ENCODE measurements around the gene PSME1. TPM values are rescaled to one million over a fixed set of nuclear protein-coding genes. Genes with fewer than 3 reads are reported as not detected.

Gene PSME1
- total RNA-seq, 6 donors from 2014 or later: 56.6 to 206 (median 142) TPM

DNA sequence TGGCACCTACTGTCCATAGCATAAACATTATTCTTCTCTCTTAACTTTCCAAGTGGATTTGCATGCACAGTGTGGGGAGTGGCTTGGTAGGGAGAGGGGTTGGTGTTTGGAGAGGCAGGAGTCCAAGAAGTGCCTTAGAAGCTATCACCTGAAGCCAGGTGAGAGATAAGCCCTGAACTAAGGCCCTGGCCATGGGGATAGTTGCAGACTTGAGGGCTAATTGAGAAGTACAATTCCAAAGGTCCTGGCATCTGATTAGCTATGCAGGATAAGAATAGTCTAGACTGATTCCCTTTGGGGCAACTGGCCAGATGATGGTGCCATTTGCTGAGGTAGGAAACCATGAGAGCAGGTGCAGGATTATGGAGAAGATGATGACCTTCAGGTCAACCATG is 43.9 kb upstream of the PSME1 start:
- Histone ChIP-seq H3K36me3 (no peaks in the 10 kb centered on the region), H3K4me1 (peaks cover 8 to 40% (median 27%) of the 10 kb centered on the region in 4 donors), H3K9me3 (no peaks in the 10 kb centered on the region), H3K27ac (no peak overlapping the region), H3K4me3 (no peak overlapping the region), H3K27me3 (no peaks in the 10 kb centered on the region)
- ATAC-seq (ENCODE audit: low FRiP score in 2 of 2): no peak
- TF ChIP-seq, protein P1, sequence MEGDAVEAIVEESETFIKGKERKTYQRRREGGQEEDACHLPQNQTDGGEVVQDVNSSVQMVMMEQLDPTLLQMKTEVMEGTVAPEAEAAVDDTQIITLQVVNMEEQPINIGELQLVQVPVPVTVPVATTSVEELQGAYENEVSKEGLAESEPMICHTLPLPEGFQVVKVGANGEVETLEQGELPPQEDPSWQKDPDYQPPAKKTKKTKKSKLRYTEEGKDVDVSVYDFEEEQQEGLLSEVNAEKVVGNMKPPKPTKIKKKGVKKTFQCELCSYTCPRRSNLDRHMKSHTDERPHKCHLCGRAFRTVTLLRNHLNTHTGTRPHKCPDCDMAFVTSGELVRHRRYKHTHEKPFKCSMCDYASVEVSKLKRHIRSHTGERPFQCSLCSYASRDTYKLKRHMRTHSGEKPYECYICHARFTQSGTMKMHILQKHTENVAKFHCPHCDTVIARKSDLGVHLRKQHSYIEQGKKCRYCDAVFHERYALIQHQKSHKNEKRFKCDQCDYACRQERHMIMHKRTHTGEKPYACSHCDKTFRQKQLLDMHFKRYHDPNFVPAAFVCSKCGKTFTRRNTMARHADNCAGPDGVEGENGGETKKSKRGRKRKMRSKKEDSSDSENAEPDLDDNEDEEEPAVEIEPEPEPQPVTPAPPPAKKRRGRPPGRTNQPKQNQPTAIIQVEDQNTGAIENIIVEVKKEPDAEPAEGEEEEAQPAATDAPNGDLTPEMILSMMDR (IDR thresholded peaks at IDR 0.05): no peak
- no peak for TF ChIP-seq POLR2AphosphoS5 (IDR thresholded peaks at IDR 0.05)
- no peak for TF ChIP-seq EP300 (IDR thresholded peaks at IDR 0.05)
- TF ChIP-seq POLR2A (IDR thresholded peaks at IDR 0.05): no peak
- peak in 1 of 2 donors; percentile 29 for DNase-seq

DNA sequence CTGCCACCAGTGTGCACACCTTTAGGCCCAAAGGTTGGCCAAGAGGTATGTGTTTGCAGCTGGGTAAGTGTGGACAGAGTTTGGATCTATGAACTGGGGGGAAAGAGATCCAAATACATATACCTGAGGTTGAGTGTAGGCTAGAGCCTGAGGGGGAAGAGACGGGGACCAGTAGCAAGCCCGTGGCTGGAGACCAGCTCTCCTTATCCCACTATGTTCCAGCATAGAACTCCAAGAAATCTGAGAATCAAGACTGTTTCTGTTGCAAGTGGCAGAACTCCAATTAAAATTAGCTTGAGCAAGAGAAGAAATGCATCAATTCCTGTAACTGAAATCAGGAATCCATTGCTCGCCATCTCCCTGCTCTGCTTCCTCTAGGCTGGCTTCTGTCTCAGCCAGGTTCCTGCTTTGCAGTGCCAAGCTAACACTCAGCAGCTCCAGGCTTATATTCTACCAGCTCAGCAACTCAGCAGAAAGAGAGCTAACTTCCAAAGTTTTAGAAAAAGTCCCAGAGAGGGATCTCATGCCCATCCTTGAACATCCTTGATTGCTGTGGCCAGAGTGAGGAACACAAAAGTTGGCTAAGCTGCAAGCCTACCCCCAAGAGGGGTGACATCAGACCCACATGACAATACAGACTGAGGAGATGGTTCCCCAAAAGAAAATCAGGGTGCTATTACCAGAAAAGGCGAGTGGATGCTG is 43.3 kb upstream of the PSME1 start:
- Histone ChIP-seq H3K4me3 (no peak overlapping the region), H3K4me1 (peaks cover 8 to 40% (median 27%) of the 10 kb centered on the region in 4 donors), H3K27me3 (no peaks in the 10 kb centered on the region), H3K36me3 (peaks cover 0 to under 1% (median 0%) of the 10 kb centered on the region in 4 donors), H3K9me3 (no peaks in the 10 kb centered on the region), H3K27ac (peak overlapping the region in 3 of 4 donors; percentile 97 to 98 (median 98))
- ATAC-seq (ENCODE audit: low FRiP score in 2 of 2) (no peak), DNase-seq (no peak)
- TF ChIP-seq POLR2A (IDR thresholded peaks at IDR 0.05) (no peak), EP300 (IDR thresholded peaks at IDR 0.05) (no peak), POLR2AphosphoS5 (IDR thresholded peaks at IDR 0.05) (no peak)
- TF ChIP-seq, protein P1 (IDR thresholded peaks at IDR 0.05): no peak
- WGBS, 2 donors: 81 to 85% methylated on average over 4 of the region's 4 CpGs

DNA sequence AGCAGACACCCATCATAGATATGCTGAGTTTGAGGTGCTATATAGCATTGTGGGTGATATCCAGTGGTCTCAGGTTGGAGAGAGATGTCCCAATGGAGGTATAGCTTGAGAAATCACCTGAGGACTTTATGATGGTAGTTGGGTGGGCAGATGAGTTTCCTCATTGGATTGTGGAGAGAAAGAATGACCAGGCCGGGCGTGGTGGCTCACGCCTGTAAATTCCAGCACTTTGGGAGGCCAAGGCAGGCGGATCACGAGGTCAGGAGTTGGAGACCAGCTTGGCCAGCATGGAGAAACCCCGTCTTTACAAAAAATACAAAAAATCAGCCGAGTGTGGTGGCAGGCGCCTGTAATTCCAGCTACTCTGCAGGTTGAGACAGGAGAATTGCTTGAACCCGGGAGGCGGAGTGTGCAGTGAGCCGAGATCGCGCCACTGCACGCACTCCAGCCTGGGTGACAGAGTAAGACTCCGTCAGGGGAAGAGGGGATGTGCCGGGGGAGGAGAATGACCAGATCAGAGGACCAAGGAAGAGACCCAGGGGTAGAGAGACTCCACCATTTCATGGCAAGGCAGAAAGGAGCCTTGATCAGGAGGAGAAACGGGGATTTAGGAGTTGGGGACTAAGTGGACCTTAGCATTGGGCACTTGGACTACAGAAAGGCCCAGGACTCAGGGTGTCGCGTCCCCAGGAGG is 42.6 kb upstream of the PSME1 start:
- Histone ChIP-seq H3K27ac (peak overlapping the region; percentile 95 to 98 (median 98)), H3K36me3 (peaks cover 0 to 8% (median 5%) of the 10 kb centered on the region in 4 donors), H3K4me1 (peaks cover 8 to 40% (median 27%) of the 10 kb centered on the region in 4 donors), H3K27me3 (no peaks in the 10 kb centered on the region), H3K4me3 (peak overlapping the region in 3 of 4 donors; percentile 75 to 88 (median 84)), H3K9me3 (no peaks in the 10 kb centered on the region)
- ATAC-seq (ENCODE audit: low FRiP score in 2 of 2) (no peak), DNase-seq (no peak)
- 77 to 83% methylated on average over 19 of the region's 19 CpGs for WGBS, 2 donors
- TF ChIP-seq POLR2AphosphoS5 (IDR thresholded peaks at IDR 0.05): no peak
- TF ChIP-seq, protein P1 (IDR thresholded peaks at IDR 0.05): peak in 1 of 6 experiments; percentile 3
- no peak for TF ChIP-seq EP300 (IDR thresholded peaks at IDR 0.05)
- no peak for TF ChIP-seq POLR2A (IDR thresholded peaks at IDR 0.05)

DNA sequence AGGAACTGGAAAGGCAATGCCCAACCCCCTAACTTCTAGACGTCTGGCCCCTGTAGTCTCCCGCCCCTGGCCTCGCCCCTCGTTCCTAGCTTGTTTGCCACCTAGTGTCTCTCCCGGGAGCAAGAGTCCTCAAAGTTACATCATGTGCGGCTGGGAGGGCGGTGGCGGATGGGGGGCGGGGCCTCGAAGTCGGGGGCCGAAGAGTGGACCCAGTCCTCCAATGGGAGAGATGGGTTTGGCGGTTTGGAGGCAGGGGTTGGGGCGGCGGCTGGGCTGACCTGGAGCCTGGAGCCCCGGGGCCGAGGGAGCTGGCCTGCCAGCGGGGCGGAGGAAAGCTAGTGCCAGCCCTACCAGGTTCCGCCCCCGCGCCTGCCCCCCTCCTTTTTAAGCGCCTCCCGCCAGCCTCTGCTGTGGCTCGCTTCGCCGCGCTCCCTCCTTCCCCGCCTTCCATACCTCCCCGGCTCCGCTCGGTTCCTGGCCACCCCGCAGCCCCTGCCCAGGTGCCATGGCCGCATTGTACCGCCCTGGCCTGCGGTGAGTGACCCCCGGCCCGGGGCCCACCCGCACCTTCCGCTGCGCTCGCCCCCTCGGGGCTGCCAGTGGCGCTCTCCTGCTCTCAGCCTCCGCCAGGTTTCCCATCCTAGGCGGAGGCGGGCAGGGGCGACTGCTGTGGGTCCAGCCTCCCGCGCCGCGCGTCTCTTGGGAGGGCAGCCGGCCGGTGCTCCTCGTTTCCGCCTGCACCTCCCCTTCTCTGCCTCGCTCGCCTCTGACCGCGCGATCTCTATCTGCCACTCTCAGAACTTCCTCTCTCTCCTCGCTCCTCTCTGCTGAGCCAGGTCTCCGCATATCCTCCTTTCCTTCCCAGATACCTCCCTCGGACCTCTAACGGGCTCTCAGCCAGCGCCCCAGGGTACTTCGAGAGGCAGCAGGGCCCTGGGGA is 41.8 kb upstream of the PSME1 start, which contains the start of gene PCK2:
Gene PCK2, plus strand, starts transcription at position 411 of the 940 bp plus-strand sequence. Its CDS starts 95 bp downstream, at position 506.
- 0 to 2% methylated on average over 30 to 68 of the region's 68 CpGs for WGBS, 2 donors
- DNase-seq (peak; percentile 97 to 99), ATAC-seq (ENCODE audit: low FRiP score in 2 of 2) (peak; percentile 95 to 97)
- Histone ChIP-seq H3K27ac (peak within 1 kb of the TSS; percentile 95 to 98 (median 98)), H3K9me3 (no peaks in the 10 kb centered on the region), H3K27me3 (no peaks in the 10 kb centered on the region), H3K4me1 (peaks cover 8 to 43% (median 27%) of the 10 kb centered on the region in 4 donors), H3K4me3 (peak within 1 kb of the TSS; percentile 75 to 88 (median 82)), H3K36me3 (peaks cover 0 to 16% (median 13%) of the 10 kb centered on the region in 4 donors)
- TF ChIP-seq, protein P1 (IDR thresholded peaks at IDR 0.05): peak in 2 of 6 experiments; percentile 42 to 58
- no peak for TF ChIP-seq EP300 (IDR thresholded peaks at IDR 0.05)
- peak in 3 of 4 donors; percentile 50 to 88 (median 69) for TF ChIP-seq POLR2A (IDR thresholded peaks at IDR 0.05)
- peak; percentile 45 to 63 for TF ChIP-seq POLR2AphosphoS5 (IDR thresholded peaks at IDR 0.05)

All from upper lobe of left lung (tissue), 6 donors.